Kasumi-1 (cell line): ENCODE measurements around the gene AGBL3.
"Not testable (repeated sequence)": the region's sequence is repeated elsewhere in the genome, so short reads cannot be mapped to it uniquely, and the experiment has no call there.

ENCODE experiments used
- DNase-seq, 2 experiments: peaks; one replicate each; lab custom pipeline; 2025; lab: John Stamatoyannopoulos, UW

Gene AGBL3

DNA sequence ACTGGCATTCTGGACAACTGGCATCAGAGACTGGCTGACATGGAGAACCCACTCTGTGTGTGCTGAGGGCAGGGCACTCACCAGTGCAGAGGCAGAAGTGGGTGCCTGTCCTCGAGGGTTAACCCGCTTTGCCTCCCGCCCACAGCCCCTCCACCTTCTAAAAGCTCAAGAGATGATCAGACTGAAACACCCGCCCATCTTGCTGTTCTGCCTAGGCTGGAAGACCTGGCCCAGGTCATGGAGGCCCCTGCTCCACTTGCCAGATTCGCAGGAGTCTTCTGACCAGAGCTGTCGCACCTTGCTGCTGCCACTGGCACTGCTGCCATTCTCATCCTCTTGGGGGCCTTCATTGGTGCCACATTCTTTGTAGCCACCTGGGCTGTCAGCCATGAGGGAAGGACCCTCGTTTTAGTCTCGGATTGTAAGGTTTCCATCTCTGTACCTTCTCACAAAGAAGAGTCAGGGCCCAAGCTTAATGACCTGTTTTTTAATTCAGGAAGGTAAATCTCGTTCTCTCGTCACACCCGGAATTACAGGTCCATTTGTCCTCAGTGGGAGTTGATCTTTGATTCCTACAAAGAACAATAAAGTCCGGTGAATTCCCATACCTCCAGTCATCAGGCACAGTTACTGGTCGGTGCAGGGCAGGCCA, 182.3 kb downstream of the AGBL3 start:
- DNase-seq: no peak

DNA sequence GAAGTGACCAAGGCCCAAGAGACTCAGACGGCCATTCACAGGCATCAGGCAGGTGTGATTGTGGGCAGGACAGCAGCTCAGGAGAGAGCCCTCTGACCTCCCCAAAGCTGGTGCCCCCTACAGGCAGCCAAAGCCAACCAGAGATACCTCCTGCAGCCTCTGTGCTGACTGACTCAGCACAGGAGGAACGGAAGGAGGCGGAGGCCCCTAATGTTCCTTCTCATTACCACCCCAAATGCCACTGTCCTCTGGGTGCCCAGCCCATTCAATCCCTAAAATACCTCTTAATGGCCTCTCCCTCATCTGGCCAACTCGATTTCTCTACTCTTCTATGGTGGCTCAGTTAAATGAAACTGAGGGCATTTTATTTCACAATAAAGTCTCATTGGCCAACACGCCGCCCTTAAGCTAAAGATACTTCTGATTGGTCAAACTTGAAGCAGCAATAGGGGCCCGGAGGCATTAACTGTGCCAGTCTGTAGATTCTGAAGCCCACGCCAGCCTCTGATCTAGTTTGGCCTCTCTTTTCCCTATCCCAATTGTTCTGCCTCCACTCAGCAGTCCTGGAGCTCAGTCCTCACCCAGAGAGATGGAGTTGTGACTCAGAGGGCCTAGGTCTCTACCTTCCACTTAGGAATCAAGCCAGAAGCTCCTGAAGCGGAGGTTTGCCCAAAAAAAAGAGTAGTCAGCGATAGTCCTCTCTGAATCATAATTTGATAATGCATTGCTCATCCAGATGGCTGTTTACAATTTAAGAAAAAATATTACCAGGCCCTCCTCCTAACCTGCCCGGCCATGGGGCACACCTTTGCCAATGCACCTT, 183.0 kb downstream of the AGBL3 start:
- DNase-seq: peak; percentile 56 to 71

DNA sequence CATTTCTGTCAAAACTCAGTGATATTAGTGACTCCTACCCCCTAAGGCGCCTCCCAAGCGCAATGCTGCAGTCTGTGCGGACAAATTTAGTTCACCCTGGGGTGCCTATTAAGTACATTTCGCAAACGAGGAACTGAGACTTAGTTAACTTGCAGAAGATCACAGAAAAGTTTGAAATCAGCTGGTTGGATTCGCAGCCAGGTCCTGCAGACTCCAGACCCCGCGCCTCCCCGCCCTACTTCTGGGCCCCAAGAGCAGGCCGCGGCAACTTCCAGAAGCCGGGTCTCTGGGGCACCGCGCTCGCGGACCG, 183.6 kb downstream of the AGBL3 start:
- DNase-seq: no peak

DNA sequence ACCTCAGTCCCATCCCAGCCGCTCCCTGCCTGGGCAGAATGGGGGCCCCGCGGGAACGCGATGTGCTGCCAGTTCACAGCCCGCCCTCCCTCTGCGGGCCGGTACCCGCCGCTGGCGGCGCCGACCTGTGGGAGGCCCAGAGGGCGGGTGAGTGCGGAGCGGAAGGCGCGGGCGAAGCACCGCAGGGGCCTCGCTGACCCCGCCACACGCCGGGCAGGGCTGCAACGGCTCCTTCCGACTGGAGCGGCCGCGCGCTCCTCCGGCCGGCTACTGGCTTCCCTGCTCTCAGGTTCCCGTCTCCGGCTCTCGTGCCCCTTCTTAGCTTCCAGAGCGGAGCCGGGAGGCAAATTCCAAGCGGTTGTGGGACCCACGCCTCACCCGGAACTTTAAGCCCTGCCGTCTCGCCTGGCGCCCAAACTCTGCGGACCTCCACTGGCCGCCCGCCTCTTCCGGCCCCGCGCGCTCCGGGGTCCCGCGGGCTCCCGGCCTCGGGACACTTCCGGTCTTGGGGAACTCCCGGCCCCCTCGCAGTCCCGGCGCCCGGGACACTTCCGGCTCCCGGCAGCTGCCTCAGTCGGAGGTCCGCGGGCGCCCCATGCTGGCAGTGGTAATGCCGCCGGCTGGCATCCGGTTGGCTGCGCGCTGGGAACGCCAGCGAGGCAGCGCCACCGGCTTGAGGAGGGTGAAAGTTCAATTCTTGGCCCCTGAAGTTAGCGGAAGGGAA, 184.1 kb downstream of the AGBL3 start, which contains the start of gene CYREN:
Gene CYREN, minus strand, starts transcription at position 434 of the 724 bp plus-strand sequence. CDS start 1,785 bp downstream, outside the sequence.
- DNase-seq: peak; percentile 84 to 91

DNA sequence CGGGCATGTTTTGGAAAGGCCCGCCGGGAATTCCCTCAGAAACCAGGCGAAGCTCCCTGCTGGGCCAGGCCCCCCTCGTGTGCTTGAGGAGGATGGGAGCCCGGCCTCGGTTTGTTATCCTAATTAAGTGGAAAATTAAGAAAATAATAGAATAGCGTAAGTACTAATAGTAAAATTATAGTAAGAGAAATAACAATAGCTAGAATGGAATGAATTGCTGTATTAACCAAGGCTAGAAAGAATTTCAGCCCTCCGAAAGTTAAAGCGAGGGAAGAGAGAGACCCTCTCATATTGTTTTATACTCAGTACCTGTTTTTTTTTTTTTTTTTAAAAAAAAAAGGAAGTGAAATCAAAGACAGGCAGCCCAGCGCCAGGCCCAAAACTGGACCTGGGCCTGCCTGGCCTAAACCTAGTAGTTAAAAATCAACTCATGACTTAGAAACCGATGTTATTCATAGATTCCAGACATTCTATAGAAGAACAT, 184.7 kb downstream of the AGBL3 start:
- DNase-seq: not testable (repeated sequence)

DNA sequence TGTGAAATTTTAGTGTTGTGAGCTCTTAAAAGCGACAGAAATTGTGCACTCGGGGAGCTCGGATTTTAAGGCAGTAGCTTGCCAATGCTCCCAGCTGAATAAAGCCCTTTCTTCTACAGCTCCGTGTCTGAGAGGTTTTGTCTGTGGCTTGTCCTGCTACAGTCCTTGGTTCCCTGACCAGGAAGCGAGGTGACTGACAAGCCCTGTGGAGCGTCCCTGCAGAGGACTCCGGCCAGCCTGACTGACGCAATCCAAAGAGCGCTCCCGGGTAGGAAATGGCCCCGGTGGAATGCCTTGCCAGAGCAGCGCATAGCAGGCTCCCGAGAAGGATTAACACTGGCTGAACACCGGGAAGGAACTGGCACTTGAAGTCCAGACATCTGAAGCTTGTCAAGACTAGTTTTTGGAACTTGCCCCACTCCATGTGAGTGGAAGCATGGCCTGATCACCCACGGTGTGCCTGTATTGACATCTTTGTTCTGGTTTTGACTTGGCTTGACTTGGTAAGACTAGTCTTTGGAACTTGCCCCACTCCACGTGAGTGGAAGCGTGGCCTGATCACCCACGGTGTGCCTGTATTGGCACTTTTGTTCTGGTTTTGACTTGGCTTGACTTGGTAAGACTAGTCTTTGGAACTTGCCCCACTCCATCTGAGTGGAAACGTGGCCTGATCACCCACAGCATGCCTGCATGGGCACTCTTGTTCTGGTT, 185.4 kb downstream of the AGBL3 start:
- not testable (repeated sequence) for DNase-seq

DNA sequence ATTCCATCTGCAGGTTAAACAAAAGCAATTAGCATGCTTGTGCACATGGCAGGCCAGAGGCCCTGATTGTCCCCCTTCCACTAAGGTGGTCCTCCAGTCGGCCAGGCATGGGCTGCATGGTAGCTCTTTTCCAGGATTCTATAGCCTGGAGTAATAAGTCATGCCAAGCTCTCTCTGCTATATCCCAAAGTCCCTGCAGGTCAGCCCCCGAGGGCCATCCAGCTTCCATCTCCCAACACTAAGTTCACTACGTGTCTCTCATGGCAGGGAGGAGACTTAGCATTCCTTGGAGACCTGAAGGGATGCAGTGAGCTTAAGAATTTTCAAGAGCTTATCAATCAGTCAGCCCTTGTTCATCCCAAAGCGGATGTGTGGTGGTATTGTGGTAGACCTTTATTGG, 187.6 kb downstream of the AGBL3 start:
- not testable (repeated sequence) for DNase-seq

DNA sequence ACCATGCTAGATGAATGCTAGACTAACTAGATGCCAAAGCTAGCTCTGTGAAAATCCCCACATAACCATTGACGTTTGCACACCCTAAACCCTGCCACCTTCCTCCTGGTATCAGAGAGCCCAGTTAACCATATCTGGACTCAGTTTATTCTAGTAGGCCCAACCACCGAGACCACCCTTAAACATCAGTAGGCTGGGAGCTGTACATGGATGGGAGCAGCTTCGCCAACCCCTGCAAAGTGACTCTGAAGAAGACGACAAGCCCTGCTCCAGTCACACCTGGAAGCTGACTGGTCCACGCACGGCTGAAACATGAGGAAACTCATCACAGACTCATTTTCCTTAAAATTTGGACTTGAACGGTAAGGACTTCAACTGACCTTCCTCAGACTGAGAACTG, 188.6 kb downstream of the AGBL3 start:
- DNase-seq: no peak

DNA sequence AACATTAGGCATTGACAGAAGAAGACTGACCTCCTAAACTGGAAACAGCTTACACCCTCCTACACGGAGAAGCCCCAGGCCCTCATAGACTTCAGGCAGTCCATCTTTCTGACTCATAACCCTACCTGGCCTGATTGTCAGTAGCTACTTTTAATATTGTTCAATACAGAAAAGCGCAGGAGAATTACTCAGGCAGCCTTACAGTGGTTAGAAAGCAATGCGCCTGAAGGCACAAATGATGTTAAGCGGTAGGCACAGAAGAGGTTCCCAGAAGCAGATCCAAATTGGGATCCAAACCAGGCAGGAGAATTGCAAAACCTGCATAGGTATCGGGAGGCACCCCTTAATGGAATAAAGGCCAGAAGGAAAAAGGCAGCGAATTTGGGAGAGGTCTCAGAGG, 189.6 kb downstream of the AGBL3 start:
- DNase-seq: no peak

DNA sequence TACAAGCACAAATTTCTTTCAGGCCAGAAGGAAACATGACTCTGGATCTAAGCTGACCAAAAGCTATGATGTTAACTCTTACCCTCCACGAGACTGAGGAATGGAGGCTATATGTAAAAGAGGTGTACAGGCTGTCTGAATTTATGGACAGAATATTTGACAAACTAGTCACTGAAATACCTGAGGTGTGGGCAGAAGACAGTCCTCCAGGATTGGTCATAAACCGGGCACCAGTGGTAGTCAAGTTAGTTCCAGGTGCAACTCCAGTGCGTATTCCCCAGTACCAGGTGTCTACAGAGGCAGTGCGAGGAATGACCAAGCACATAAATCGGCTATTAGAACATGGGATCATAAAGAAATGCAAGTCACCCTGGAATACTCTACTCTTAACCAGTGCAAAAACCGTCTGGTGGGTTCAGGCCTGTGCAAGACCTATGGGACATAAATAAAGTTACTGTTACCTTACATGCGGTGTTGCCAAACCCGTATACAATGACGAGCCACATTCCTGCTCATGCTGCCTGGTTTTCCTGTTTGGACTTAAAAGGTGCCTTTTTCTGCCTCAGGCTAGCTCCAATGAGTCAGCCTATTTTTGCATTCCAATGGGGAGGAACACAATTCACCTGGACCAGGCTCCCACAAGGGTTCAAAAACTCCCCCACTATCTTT, 190.9 kb downstream of the AGBL3 start:
- DNase-seq: no peak

DNA sequence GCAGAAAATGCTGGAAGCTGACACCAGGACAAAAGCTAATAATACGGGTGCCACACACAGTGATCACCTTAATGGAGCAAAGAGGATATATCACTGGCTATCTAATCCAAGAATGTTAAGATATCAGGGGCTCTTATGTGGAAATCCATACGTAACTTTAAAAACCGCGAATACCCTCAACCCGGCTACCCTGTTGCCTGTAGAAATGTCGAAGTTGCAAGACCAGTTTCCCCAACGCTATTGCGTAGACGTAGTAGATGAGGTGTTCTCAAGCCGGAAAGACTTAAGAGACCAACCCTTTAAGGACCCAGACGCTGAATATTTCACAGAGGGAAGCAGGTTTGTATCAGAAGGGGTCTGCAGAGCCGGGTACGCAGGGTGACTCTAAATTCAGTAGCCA, 192.1 kb downstream of the AGBL3 start:
- no peak for DNase-seq

DNA sequence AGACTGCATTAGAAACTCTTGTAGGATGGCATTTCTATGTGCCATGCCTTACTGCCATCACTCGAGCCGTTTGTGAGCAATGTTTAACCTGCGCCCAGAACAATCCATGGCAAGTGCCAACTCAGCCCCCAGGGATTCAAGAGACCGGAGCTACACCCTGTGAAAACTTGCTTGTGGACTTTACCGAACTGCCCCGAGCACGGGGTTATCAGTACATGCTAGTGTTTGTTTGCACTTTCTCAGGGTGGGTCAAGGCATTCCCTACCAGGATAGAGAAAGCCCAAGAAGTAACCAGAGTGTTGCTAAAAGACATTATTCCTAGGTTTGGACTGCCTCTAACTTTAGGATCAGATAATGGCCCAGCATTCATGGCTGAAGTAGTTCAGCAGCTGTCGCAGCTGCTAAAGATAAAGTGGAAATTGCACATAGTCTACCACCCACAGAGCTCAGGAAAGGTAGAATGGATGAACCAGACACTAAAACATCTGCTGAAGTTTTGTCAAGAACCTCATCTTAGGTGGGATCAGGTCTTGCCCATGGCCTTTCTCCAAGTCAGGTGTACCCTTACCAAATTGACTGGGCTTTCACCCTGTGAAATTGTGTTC, 193.1 kb downstream of the AGBL3 start:
- no peak for DNase-seq

DNA sequence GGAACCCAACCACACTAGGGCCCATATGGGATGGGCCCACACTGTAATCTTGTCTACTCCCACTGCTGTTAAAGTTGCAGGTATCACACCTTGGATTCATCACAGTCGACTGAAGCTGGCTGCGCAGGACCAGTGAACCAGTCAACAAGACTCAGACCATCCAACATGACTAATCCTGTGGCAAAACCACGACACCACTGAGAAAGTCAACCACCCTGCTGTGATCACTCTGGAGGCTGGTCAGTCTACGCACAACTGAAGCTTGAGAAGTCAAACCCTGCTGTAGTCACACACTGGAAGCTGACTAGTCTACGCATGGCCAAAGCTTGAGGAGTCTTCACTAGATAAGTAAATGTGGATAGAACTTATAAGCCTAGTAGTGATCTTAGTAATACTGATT, 193.8 kb downstream of the AGBL3 start:
- no peak for DNase-seq

DNA sequence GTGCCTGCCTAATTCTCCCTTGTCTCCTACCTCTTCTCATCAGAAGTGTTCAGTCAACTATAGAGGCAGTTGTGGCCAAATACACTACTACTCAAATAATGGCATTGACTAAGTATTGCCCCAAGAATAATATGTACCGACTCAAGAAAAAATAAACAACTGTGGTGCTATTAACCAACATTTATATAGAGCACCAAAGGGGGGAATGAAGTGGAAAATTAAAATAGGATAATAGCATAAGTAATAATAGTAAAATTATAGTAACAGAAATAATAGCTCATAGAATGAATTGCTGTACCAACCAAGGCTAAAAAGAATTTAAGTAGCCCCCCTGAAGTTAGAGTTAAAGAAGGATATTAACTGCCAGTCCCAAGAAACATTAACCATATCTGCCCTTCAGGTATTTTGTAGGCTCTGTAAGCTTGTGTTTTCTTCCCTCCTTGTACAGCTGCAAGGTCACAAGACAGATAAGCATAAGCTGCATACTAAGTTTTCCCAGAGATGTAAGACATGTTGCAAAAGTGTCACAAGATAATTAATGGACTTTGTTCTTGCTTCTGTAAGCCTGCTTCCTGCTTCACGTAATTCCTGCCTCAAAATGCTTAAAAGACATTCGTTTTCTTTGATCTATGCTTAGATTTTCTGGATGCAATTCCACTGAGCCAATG, 195.1 kb downstream of the AGBL3 start:
- DNase-seq: no peak

DNA sequence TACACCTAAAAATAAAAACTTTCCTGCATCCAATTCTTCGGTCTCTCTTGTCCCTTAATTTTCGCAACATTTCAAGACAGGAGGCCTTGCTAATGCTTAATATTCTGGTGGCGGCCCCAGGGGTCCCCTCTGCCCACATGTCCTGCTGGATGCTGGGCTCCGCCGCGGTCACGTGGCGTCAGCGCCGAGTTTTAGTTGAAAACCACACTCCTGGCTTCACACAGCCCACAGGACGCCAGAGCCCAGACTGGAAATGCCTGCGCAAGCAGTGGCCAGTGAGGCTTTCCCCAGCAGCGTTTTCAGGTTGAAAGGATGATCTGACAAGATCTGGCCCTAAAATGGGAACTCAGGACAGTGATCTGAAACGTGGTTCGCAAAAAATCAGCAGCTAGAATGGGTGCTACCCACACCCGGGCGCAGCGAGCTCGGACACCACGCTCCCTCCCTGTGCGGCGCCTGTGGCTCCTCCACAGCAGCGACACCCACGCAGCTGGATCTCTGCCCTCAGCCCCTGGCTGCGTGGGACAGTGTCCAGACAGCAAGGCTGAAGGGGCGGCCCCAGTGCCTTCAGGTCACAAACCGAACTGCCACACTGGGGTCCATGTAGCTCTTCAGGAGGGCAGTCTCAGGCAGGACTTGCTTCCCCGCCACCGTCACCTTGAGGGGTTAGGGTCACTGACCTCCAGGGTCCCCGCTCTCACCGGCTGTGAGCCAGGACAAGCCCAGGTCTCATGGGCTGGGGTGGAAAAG, 195.8 kb downstream of the AGBL3 start:
- no peak for DNase-seq

DNA sequence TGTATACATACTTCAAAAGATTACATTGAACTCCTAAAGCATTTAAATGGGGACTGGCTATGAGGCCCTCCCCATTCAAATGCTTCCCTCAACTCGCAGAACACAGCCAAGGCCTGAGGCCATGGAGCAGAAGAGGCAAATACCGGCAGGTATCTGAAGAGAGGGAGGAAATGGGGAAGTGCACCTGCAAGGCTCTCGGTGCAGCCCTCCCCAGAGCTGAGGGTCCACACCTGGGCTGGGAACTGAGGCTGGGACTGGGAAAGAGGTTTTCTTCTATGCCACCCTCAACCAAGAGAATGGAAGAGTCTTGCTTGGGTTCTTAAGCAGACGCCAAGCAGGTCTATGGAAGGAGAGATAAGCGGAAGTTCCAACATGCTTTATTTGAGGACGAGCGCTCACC, 197.2 kb downstream of the AGBL3 start:
- no peak for DNase-seq

DNA sequence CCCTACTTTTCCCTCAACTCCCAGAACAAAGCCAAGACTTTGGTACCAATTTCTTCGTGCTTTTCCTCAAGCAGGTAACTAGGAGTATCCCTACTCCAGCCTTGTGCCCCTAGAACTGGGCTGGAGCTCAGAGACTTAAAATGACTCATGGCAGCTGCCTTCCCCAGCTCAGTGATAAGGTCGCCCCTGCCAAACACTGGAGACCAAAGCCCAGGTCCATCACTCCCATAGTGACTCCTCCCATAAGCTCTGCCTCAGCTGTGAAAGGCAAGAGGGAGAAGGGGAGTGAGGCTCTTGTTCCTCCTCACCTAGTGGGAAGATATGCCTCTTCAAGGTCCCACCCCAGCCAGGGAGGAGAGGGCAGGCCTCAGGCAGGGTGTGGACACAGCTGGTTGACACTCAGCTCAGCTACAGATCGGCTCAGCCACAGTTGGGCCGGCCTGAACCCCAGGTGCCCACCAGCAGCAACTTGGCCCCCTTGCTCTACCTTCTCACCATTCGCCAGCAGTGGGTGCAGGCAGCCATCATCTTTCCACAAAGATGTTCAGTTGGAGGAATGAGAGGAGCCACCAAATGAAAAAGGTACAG, 198.0 kb downstream of the AGBL3 start:
- no peak for DNase-seq
